AG04450 (cell line): ENCODE results near the gene CEACAM18. TPM values are rescaled to one million over a fixed set of nuclear protein-coding genes. Genes with fewer than 3 reads are reported as not detected.

Experiments
- CTCF ChIA-PET: fragments of 300-600, 350-600 bp; formaldehyde crosslinking; extraction: SDS; loops from one replicate; lab custom pipeline; 2022; ENCODE audit warnings: antibody characterized with exemption, inconsistent platforms; lab: Charles Lee
- POLR2A ChIA-PET: fragments of 350-600 bp; formaldehyde crosslinking; extraction: SDS; loops from one replicate; lab custom pipeline; 2021; ENCODE audit warnings: antibody characterized with exemption, inconsistent platforms; lab: Yijun Ruan, JAX
- DNase-seq: peaks from one replicate; pipeline ENCODE4 v3.0.0-alpha.2; 2011; ENCODE audit warnings: low read depth, low spot score
- H3K27ac ChIP-seq: one replicate; pipeline ENCODE4 v1.5.1; 2012; ENCODE audit warnings: low read depth, low read length, control low read depth
- H3K27me3 ChIP-seq: one replicate; pipeline ENCODE4 v1.6.0; 2012; ENCODE audit warnings: low read length; ENCODE audit not compliant: control insufficient read depth, insufficient read depth
- H3K4me3 ChIP-seq: 2 replicates; pipeline ENCODE4 v1.5.1; 2011; ENCODE audit warnings: mild to moderate bottlenecking, low read depth, low read length, control low read depth
- H3K9me3 ChIP-seq: 2 replicates; pipeline ENCODE4 v1.5.1; 2012; ENCODE audit warnings: low read length; ENCODE audit not compliant: control insufficient read depth, insufficient read depth
- polyA plus RNA-seq: library from polyadenylated mRNA; depleted of rRNA; stranded (reverse); fragments of >200 nt; gene quantifications from 2 replicates; pipeline ENCODE4 v1.2.3, GENCODE V29; 2011
- TF ChIP-seq, protein P1 (sequence below): IDR thresholded peaks from 2 replicates; pipeline ENCODE4 v1.5.1; 2011; ENCODE audit warnings: low read depth, low read length, control low read depth, inconsistent platforms

The CEACAM18 gene
- polyA plus RNA-seq, 1 experiment: not detected

DNA sequence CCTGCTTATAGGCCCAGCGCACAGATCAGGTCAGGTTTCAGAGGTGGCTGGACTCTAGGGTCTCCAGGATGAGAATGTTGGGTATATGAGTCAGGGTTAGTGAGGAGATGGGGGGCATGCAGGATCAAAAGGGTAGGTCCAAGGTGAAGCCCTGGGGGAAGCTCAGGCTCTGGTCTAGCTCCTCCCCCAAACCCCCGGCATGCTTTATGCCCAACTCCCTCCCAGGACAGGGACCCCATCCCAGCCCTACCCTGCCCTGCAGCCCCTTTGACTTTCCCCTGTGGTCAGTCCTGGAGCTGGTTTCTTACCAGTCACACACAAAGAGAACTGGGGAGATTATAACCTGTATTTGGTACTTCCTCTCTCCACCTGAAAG is 9.8 kb upstream of the CEACAM18 start:
- CTCF ChIA-PET: interaction anchor here (0.6 to 1.4 kb wide), 2 partner anchors 169 to 191 kb away, joined by 3 read pairs; no protein-coding TSS in a partner anchor
- DNase-seq: no peak
- TF ChIP-seq, protein P1, sequence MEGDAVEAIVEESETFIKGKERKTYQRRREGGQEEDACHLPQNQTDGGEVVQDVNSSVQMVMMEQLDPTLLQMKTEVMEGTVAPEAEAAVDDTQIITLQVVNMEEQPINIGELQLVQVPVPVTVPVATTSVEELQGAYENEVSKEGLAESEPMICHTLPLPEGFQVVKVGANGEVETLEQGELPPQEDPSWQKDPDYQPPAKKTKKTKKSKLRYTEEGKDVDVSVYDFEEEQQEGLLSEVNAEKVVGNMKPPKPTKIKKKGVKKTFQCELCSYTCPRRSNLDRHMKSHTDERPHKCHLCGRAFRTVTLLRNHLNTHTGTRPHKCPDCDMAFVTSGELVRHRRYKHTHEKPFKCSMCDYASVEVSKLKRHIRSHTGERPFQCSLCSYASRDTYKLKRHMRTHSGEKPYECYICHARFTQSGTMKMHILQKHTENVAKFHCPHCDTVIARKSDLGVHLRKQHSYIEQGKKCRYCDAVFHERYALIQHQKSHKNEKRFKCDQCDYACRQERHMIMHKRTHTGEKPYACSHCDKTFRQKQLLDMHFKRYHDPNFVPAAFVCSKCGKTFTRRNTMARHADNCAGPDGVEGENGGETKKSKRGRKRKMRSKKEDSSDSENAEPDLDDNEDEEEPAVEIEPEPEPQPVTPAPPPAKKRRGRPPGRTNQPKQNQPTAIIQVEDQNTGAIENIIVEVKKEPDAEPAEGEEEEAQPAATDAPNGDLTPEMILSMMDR: no peak
- POLR2A ChIA-PET: no interaction called here
- Histone ChIP-seq H3K9me3 (no peaks in the 10 kb centered on the region), H3K27ac (no peak overlapping the region), H3K27me3 (no peaks in the 10 kb centered on the region), H3K4me3 (no peak overlapping the region)

DNA sequence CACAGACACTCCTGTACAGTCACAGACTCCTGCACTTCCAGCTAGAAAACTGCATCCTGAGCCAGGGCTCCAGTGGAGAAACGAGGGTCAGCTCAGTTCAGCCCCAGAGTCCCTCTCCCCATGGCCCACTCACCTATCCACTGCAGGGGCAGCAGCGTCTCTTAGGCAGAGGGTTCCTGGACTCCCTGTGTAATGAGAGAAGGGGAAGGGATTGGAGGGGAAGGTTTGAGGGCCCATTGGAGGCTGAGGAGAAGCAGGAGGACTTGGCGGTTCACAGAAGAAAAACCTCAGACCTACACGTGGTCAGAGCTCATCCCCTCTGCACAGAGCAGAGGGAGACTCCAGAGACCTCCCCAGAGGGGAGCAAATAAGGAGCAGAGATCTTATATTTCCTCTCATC is 9.2 kb upstream of the CEACAM18 start:
- Histone ChIP-seq H3K27ac (no peak overlapping the region), H3K27me3 (no peaks in the 10 kb centered on the region), H3K9me3 (no peaks in the 10 kb centered on the region), H3K4me3 (no peak overlapping the region)
- TF ChIP-seq, protein P1: no peak
- ChIA-PET POLR2A (no interaction called here), CTCF (interaction anchor here (1.4 to 1.5 kb wide), 2 partner anchors 188 to 191 kb away, joined by 3 to 4 read pairs; no protein-coding TSS in a partner anchor)
- no peak for DNase-seq

DNA sequence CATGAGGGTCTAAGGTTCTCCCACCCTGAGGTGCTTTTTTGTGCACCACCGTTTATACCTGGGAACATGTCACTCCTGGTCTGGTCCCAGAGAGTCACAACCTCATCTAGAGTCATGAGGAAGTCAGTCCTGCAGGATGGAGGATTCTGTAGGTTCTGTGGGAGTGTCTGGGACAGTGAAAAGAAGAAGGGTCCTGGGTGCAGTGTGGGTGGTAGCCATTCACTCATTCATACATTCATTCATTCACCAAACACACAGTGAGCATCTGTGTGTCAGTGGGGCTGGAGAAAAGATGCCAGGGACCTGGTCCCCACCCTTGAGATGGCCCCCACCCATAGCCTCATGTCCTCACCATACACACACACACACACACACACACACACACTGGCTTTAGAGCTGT is 8.7 kb upstream of the CEACAM18 start:
- no peak for DNase-seq
- ChIA-PET CTCF (interaction anchor here (0.7 to 1.5 kb wide), 3 partner anchors 188 to 756 kb away, joined by 3 to 4 read pairs (median 3); no protein-coding TSS in a partner anchor), POLR2A (no interaction called here)
- H3K4me3 ChIP-seq: no peak overlapping the region
- no peaks in the 10 kb centered on the region for H3K27me3 ChIP-seq
- no peak overlapping the region for H3K27ac ChIP-seq
- no peaks in the 10 kb centered on the region for H3K9me3 ChIP-seq
- TF ChIP-seq, protein P1: no peak

DNA sequence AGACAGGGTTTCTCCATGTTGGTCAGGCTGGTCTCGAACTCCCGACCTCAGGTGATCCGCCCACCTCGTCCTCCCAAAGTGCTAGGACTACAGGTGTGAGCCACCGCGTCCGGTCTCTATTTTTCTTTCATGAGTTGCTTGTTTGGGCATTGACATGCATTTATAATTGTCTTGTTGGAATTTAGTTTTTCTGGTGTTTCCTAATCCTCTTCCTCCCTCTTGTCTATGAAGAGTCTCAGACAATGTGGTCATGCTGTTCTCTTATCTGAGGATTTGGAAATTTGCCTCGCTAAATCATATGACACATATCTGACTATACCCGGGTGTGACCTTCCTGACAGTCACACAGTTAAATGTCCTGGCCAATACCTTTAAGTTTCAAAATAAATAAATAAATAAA is 7.4 kb upstream of the CEACAM18 start:
- no peaks in the 10 kb centered on the region for H3K27me3 ChIP-seq
- ChIA-PET CTCF (interaction anchor here (0.7 to 5.4 kb wide), 5 partner anchors 9 to 307 kb away, joined by 3 to 128 read pairs (median 4); no protein-coding TSS in a partner anchor), POLR2A (interaction anchor here (0.6 kb wide), 1 partner anchor 502 kb away, joined by 12 read pairs; no protein-coding TSS in a partner anchor)
- TF ChIP-seq, protein P1: no peak
- no peak overlapping the region for H3K4me3 ChIP-seq
- no peak for DNase-seq
- no peak overlapping the region for H3K27ac ChIP-seq
- no peaks in the 10 kb centered on the region for H3K9me3 ChIP-seq

DNA sequence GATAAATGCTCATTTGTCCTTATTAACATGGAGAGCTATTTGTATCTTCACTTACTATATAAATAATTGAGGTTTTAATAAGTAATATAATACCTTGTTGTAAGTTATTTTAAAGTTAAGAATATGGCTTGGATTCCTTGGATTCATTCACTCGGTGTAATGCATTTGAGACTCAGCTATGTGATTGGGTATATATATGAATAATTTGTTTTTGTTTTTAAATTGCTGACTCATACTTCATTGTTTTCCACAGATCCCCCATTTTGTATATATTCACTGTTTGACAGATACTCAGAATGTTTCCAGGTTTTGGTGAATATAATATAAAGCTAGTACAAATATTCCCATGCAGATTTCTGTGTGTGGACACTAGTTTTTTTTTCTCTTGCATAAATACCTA is 6.8 kb upstream of the CEACAM18 start:
- ChIA-PET POLR2A (interaction anchor here (0.6 kb wide), 1 partner anchor 502 kb away, joined by 12 read pairs; no protein-coding TSS in a partner anchor), CTCF (interaction anchor here (0.6 to 5.4 kb wide), 7 partner anchors 8 to 337 kb away, joined by 3 to 128 read pairs (median 4); no protein-coding TSS in a partner anchor)
- Histone ChIP-seq H3K27ac (no peak overlapping the region), H3K27me3 (no peaks in the 10 kb centered on the region), H3K9me3 (no peaks in the 10 kb centered on the region), H3K4me3 (no peak overlapping the region)
- no peak for DNase-seq
- TF ChIP-seq, protein P1: no peak
